Stimulated activated CD8-positive, alpha-beta memory T cell treated with anti-CD3 and anti-CD28 coated beads, Interleukin-4, amount 100 ng/mL, for 48 hours (primary cell): ENCODE results near the gene NUAK1.
"Not testable (repeated sequence)": the region's sequence is repeated elsewhere in the genome, so short reads cannot be mapped to it uniquely, and the experiment has no call there.

Experiments used
- DNase-seq: peaks from one replicate; pipeline ENCODE4 v3.0.0-alpha.2; 2020

NUAK1 gene

GRCh38 chr12:106027286-106027685 lies 111.5 kb downstream of the NUAK1 start:
- DNase-seq, result no peak

GRCh38 chr12:106025129-106025528 lies 113.6 kb downstream of the NUAK1 start:
- DNase-seq, result no peak

DNA sequence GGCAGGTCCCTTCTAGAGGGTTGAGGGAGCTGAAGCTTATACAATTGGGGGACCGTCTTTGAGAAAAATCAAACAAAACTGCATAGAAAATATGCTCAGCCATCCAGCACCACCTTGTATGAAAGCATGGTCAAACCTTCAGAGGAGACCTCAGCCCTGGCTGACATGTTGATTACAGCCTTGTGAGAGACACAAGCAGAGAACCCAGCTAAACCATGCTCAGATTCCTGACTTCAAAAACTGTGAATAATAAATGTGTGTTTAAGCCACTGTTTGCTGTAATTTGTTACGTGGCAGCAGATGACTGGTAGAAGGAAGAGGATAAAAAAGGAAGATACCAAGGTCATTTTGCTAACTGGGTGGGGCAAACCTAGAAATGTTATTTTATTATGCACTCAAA lies 115.7 kb downstream of the NUAK1 start:
- no peak for DNase-seq

- DNase-seq, result no peak
Measured at GRCh38 chr12:106022568-106023012, 116.2 kb downstream of the NUAK1 start.

DNA sequence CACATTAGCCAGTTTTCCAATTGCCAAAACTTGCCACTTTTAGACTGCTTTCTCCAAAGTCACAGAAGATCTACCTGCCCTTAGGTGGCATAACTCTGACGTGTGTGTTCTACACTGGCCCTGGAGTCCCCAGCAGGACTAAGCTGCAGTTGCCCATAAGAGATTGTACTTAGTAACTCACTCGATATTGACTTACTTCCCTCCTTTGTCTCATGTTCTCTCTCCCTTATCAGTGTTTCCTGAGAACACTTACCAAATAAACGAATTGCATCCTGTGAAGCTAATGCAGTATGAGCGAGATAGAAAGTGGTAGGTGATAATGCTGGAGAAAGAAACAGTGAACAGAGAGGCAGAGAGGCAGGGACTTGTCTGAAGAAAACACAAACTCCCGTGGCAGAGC lies 117.2 kb downstream of the NUAK1 start:
- no peak for DNase-seq

- no peak for DNase-seq
Measured at GRCh38 chr12:106020736-106021135, 118.0 kb downstream of the NUAK1 start.

DNA sequence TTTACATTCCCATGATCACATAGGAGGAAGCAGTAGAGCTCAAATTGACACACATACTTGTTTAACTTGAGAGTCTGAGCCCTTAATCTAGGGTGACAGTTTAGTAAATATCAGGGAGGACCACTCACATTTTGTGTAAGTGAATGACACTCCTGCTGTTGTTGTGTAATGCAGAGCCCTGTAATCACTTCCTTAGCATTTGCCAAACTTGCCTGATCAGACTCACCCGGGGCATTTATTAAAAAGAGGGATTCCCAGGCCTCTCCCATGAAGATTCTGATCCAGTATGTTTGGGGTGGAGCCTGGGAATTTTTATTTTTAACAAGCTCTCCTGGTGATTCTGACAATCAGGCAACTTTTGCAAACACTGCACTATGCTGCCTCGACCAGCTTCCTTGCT lies 119.6 kb downstream of the NUAK1 start:
- DNase-seq, result no peak

GRCh38 chr12:106018286-106018685 lies 120.5 kb downstream of the NUAK1 start:
- DNase-seq, result no peak

DNA sequence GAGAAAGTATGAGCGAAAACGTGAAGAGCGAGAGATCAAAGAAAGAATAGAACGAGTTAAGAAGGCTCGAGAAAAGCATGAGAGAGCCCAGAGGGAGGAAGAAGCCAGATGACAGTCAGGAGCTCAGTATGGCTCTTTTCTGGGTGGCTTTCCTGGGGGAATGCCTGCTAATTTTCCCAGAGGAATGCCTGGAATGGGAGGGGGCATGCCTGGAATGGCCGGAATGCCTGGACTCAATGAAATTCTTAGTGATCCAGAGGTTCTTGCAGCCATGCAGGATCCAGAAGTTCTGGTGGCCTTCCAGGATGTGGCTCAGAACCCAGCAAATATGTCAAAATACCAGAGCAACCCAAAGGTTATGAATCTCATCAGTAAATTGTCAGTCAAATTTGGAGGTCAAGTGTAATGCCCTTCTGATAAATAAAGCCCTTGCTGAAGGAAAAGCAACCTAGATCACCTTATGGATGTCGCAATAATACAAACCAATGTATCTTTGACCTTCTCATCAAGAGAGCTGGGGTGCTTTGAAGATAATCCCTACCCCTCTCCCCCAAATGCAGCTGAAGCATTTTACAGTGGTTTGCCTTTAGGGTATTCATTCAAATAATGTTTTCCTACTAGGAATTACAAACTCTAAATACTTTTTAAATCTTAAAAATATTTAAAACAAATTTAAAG lies 122.0 kb downstream of the NUAK1 start:
- DNase-seq, result not testable (repeated sequence)

GRCh38 chr12:106015646-106016045 lies 123.1 kb downstream of the NUAK1 start:
- no peak for DNase-seq

- DNase-seq, result no peak
Measured at GRCh38 chr12:106013941-106014340, 124.8 kb downstream of the NUAK1 start.
